Activated CD8-positive, alpha-beta memory T cell treated with anti-CD3 and anti-CD28 coated beads, Interleukin-2, amount 50 U/mL, for 1 hour (primary cell): ENCODE results near the gene PCDHGB6.
"Not testable (repeated sequence)": the region's sequence is repeated elsewhere in the genome, so short reads cannot be mapped to it uniquely, and the experiment has no call there.

ENCODE experiments used
- DNase-seq: peaks from one replicate; pipeline ENCODE4 v3.0.0-alpha.2; 2020; ENCODE audit errors: extremely low read depth

The PCDHGB6 gene

DNA sequence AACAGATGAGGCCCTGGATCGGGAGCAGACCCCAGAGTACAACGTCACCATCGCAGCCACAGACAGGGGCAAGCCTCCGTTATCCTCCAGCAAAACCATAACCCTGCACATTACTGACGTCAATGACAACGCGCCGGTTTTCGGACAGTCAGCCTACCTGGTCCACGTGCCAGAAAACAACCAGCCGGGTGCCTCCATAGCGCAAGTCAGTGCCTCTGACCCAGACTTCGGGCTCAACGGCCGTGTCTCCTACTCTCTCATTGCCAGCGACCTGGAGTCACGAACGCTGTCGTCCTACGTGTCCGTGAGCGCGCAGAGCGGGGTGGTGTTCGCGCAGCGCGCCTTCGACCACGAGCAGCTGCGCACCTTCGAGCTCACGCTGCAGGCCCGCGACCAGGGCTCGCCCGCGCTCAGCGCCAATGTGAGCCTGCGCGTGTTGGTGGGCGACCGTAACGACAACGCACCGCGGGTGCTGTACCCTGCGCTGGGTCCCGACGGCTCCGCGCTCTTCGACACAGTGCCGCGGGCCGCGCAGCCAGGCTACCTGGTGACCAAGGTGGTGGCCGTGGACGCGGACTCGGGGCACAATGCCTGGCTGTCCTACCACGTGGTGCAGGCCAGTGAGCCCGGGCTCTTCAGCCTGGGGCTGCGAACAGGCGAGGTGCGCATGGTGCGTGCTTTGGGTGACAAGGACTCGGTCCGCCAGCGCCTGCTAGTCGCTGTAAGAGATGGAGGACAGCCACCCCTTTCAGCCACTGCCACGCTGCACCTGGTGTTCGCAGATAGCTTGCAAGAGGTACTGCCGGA, 11.5 kb downstream of the PCDHGB6 start:
- no peak for DNase-seq

DNA sequence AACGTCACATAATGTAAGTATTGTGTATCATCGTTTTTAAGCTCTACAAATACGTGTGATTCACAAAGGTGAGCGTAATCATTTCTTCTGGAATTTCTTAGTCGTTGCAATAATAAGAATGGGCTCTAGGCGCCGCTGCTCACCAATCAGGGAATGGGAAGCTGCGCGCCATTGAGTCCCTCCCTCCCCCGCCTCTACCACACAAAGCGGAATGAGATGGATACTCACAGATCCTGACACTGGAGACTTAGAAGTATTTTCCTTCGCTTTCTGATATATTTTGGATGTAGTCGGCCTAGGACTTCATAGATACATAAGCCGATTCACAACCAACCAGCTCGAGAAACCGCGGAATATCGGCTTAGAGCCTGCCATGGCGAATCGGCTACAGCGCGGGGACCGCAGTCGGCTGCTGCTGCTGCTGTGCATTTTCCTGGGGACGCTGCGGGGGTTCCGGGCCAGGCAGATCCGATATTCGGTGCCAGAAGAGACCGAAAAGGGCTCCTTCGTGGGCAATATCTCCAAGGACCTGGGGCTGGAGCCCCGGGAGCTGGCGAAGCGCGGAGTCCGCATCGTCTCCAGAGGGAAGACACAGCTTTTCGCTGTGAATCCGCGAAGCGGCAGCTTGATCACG, 13.2 kb downstream of the PCDHGB6 start, which contains the start of gene PCDHGA11:
Gene PCDHGA11, plus strand, starts transcription at position 197 of the 634 bp plus-strand sequence. Its CDS starts 177 bp downstream, at position 374.
- no peak for DNase-seq

DNA sequence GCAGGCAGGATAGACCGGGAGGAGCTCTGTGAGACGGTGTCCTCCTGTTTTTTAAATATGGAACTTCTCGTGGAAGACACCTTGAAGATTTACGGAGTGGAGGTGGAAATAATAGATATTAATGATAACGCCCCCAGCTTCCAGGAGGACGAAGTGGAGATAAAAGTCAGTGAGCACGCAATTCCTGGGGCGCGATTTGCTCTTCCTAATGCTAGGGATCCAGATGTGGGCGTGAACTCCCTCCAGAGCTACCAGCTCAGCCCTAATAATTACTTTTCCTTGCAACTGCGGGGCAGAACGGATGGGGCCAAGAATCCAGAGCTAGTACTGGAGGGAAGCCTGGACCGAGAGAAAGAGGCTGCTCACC, 13.7 kb downstream of the PCDHGB6 start:
- DNase-seq, result no peak

DNA sequence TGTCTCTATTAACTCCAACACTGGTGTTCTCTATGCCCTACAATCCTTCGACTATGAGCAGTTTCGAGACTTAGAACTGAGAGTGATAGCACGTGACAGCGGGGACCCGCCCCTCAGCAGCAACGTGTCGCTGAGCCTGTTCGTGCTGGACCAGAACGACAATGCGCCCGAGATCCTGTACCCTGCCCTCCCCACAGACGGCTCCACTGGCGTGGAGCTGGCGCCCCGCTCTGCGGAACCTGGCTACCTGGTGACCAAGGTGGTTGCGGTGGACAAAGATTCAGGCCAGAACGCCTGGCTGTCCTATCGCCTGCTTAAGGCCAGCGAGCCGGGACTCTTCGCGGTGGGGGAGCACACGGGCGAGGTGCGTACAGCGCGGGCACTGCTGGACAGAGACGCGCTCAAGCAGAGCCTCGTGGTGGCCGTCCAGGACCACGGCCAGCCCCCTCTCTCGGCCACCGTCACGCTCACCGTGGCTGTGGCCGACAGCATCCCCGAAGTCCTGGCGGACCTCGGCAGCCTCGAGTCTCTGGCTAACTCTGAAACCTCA, 15.0 kb downstream of the PCDHGB6 start:
- no peak for DNase-seq

DNA sequence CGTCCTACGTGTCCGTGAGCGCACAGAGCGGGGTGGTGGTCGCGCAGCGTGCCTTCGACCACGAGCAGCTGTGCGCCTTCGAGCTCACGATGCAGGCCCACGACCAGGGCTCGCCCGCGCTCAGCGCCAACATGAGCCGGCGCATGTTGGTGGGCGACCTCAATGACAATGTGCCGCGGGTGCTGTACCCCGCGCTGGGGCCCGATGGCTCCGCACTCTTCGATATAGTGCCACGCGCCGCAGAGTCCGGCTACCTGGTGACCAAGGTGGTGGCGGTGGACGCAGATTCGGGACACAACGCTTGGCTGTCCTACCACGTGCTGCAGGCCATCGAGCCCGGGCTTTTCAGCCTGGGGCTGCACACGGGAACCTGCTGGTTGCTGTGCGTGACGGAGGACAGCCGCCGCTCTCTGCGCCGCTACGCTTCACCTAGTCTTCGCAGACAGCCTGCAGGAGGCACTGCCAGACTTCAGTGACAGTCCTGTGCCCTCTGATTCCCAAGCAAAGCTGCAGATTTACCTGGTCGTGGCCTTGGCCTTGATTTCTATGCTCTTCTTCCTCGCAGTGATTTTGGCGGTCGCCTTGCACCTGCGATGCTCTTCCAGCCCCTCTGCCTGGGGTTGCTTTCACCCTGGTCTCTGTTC, 20.1 kb downstream of the PCDHGB6 start:
- no peak for DNase-seq

DNA sequence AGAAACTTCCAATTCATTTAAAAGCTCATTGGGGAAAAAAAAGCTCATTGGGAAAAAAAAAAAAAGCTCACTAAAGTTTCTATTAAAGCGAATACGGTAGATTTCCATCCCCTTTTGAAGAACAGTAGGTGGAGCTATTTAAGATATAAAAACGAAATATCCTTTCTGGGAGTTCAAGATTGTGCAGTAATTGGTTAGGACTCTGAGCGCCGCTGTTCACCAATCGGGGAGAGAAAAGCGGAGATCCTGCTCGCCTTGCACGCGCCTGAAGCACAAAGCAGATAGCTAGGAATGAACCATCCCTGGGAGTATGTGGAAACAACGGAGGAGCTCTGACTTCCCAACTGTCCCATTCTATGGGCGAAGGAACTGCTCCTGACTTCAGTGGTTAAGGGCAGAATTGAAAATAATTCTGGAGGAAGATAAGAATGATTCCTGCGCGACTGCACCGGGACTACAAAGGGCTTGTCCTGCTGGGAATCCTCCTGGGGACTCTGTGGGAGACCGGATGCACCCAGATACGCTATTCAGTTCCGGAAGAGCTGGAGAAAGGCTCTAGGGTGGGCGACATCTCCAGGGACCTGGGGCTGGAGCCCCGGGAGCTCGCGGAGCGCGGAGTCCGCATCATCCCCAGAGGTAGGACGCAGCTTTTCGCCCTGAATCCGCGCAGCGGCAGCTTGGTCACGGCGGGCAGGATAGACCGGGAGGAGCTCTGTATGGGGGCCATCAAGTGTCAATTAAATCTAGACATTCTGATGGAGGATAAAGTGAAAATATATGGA, 22.7 kb downstream of the PCDHGB6 start, which contains the start of gene PCDHGA12:
Gene PCDHGA12, plus strand, starts transcription at position 176 of the 782 bp plus-strand sequence. Its CDS starts 253 bp downstream, at position 429.
- DNase-seq, result no peak

DNA sequence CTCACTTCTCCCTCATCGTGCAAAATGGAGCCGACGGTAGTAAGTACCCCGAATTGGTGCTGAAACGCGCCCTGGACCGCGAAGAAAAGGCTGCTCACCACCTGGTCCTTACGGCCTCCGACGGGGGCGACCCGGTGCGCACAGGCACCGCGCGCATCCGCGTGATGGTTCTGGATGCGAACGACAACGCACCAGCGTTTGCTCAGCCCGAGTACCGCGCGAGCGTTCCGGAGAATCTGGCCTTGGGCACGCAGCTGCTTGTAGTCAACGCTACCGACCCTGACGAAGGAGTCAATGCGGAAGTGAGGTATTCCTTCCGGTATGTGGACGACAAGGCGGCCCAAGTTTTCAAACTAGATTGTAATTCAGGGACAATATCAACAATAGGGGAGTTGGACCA, 23.5 kb downstream of the PCDHGB6 start:
- no peak for DNase-seq

DNA sequence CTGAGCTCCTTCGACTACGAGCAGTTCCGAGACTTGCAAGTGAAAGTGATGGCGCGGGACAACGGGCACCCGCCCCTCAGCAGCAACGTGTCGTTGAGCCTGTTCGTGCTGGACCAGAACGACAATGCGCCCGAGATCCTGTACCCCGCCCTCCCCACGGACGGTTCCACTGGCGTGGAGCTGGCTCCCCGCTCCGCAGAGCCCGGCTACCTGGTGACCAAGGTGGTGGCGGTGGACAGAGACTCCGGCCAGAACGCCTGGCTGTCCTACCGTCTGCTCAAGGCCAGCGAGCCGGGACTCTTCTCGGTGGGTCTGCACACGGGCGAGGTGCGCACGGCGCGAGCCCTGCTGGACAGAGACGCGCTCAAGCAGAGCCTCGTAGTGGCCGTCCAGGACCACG, 24.5 kb downstream of the PCDHGB6 start:
- DNase-seq, result not testable (repeated sequence)

DNA sequence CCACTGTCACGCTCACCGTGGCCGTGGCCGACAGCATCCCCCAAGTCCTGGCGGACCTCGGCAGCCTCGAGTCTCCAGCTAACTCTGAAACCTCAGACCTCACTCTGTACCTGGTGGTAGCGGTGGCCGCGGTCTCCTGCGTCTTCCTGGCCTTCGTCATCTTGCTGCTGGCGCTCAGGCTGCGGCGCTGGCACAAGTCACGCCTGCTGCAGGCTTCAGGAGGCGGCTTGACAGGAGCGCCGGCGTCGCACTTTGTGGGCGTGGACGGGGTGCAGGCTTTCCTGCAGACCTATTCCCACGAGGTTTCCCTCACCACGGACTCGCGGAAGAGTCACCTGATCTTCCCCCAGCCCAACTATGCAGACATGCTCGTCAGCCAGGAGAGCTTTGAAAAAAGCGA, 24.9 kb downstream of the PCDHGB6 start:
- not testable (repeated sequence) for DNase-seq

DNA sequence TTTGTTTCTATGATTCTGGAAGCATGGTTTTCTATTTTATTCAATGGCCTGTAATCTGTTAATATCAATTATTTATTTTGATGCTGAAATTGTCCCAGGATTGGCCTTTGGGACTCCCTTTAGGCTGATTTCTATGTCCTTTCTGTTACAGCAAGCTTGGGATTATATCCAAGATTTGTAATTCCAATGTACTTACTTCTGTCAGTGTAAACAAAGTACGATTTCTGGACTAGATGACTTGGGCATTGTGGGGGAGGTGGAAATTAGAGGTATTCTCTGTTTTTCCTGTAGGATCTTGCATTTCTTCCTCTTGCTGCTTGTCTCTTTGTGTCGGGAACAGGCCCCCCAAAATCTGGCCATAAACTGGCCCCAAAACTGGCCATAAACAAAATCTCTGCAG, 26.2 kb downstream of the PCDHGB6 start:
- no peak for DNase-seq

DNA sequence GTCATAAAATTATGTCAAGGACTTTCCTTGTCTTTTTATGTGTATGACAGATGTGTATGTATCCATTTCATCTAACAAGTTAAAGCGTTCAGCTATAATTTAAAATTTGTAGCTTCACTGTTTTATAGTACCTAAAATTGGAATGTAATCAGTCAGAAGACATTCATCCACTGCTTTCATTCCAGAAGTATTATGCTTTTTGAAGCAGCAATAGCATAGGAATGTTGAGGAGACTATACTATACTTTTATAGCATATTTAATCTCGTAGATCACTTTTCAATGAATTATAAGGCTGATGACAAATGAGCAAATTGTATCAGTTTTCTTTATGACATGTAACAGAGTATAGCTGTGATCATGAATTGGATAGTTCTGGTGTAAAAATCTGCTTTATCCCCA, 29.4 kb downstream of the PCDHGB6 start:
- no peak for DNase-seq

DNA sequence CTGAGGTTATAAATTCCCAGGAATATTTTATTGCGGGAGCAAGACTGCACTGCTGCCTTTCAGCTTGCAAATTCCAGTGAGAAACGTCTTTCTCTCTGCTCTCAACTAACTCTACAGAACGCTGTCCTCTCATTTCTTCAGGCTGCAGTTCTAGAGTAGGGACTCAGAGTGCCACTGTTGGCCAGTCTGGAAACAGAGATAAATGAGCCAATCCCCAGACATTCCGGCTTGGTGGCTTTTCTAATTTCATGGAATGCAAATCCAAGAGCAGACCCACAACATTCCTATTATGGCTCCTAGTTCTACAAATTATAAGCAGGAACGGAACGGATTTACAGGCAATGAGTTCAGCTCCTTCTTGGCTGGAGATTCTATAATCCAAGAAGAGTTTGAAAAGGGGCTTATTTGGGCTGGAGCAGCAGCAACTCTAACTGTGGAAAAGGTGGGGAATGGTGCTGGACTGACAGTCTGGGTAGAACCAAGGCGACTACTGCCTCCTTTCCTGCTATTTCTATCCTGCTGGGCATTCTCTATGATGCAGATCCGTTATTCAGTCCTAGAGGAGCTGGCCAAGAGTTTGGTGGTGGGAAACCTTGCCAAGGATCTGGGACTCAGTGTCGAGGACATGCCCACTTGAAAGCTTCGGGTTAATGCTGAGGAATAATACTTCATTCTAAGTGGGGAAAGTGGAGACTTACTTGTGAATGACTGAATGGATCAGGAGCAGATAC, 31.8 kb downstream of the PCDHGB6 start:
- DNase-seq, result no peak

DNA sequence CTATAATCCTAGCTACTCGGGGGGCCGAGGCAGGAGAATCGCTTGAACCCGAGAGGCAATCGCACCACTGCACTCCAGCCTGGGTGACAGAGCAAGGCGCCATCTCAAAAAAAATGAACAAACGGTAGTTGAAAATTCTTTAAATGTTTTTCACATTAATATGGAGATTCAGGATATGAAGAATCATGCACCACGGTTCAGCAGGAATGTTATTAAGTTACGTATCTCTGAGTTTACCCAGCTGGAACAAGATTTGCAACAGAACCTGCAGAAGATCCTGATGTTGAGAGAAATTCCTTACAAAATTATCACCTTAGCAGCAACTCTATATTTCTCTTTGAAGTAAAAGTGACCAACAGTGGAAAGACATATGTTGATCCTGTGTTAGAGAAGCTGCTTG, 32.5 kb downstream of the PCDHGB6 start:
- no peak for DNase-seq

DNA sequence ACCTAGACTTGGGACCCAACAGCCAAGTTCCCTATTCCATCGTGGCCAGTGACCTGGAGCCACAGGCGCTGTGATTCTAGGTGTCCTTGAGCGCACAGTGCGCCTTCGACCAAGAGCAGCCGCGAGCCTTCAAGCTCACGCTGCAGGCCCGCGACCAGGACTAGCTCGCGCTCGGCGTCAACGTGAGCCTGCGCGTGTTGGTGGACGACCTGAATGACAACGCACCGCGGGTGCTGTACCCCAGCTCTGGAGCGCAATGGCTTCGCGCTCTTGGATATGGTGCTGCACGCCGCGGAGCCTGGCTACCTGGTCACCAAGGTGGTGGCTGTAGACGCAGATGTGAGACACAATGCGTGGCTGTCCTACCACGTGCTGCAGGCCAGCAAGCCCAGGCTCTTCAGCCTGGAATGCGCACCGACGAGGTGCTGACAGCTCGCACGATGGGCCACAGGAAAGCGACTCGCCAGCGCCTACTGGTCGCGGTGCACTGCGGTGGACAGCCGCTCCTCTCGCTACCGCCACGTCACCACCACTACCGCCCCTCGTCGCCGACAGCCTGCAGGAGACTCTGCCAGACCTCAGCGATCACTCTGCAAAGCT, 33.9 kb downstream of the PCDHGB6 start:
- DNase-seq, result no peak
